Astrocyte of the hippocampus (primary cell): ENCODE results near the gene HS1BP3.

Experiments
- DNase-seq: peaks from one replicate; pipeline ENCODE4 v3.0.0; 2011; ENCODE audit warnings: low read depth, low spot score

HS1BP3 gene

GRCh38 chr2:20600756-20601325 is 50.1 kb downstream of the HS1BP3 start:
- peak; percentile 44 for DNase-seq

DNA sequence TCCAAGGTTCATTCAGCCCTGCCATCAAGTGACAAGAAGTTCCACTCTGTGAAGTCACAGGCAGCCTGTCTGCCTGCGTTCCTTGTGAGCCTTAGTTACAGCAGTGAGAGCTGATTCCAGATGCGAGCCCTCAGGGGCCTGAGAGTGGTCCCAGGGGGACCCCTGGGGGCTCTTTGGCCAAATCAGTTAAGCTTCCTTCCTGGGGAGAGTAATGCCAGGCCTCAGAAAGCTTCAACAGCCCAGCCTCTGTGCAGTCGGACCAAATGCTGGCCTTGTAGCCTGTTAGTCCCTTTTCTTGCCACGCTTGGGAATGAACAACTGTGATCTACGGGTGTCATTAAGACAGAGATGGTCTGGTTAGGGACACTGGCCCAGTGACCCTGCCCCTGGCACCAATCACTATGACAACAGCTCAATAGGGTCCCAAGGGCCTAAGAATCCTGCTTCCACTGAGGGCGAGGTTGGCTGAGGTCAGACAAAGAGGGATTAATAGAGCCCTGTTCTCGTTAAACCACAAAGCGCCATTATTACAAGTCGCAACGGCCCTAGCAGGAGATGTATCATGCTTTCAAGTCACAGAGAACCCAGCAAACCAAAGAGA is 50.9 kb downstream of the HS1BP3 start:
- no peak for DNase-seq

DNA sequence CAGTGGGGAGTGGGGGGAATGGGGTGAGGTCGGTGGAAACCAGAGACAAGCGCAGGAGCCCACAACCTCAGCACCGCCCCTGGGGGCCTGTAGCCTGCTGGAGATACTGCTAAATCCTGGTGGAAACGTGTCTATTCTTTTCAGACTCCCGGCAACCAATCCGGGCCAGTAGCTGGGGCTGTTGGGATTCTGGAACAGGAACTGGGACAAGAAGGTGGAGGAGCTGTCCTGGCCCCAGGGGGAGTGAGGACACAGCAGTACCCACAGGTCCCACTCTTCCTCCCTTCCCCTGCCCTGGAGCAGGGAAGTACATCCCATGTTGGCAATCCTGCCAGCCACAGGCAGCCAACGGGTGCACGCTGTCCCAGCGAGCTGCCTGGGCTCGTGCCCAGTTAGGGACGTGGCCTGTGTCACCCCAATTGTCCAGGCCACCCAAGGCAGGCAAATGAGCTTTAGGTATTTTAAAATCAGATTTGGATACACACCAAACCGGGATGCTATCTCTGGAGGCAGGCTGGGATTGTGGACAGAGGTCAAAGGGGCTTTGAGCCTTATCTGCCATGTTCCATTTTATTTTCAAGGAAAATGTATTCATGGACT is 51.8 kb downstream of the HS1BP3 start:
- DNase-seq = no peak

DNA sequence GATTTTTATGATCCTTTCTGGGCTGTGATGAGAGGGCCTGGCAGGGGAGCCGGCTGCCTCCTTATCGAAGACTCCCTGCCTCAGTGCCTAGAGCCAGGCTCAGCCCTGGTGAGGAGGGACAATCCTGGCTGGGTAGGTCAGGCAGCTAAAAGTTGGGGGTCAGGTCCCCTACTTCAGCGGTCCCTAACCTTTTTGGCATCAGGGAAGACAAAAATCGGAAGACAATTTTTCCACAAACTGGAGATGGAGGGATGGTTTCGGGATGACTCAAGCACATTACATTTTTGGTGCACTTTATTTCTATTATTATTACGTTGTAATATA is 53.1 kb downstream of the HS1BP3 start:
- no peak for DNase-seq

GRCh38 chr2:20596973-20597859 is 53.7 kb downstream of the HS1BP3 start:
- no peak for DNase-seq

DNA sequence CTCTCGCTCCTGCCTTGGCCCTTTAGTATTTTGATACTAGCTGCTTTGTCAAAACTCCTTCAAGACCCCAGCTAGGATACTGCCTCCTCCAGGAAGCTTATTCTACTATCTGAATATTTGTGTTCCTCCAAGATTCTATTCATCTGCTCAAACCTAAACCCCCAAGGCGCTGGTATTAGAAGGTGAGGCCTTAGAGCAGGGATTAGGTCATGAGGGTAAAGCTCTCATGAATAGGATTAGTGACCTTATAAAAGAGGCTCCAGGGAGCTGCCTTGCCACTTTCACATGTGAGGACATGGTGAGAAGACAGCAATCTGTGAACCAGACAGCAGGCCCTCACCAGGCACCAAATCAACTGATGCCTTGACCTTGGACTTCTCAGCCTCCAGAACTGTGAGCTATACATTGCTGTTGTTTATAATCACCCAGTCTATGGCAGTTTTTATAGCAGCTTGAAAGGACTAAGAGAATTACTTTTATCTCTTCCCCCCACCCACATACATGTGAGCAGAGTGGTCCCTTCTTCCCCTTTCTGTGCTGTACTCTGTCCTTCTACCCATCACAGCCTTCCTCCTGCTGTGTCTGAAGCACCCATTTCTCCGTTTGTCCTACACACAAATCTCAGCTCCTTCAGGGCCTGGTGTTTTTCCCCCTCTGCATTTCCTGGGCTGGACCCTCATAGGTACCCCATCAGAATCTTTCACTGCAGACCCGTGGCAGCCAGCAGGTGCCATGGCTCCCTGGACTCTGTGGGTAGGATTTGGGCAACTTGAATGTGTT is 54.5 kb downstream of the HS1BP3 start:
- no peak for DNase-seq

GRCh38 chr2:20595439-20596192 is 55.3 kb downstream of the HS1BP3 start:
- DNase-seq = peak; percentile 78

GRCh38 chr2:20594957-20595356 is 55.9 kb downstream of the HS1BP3 start:
- no peak for DNase-seq

DNA sequence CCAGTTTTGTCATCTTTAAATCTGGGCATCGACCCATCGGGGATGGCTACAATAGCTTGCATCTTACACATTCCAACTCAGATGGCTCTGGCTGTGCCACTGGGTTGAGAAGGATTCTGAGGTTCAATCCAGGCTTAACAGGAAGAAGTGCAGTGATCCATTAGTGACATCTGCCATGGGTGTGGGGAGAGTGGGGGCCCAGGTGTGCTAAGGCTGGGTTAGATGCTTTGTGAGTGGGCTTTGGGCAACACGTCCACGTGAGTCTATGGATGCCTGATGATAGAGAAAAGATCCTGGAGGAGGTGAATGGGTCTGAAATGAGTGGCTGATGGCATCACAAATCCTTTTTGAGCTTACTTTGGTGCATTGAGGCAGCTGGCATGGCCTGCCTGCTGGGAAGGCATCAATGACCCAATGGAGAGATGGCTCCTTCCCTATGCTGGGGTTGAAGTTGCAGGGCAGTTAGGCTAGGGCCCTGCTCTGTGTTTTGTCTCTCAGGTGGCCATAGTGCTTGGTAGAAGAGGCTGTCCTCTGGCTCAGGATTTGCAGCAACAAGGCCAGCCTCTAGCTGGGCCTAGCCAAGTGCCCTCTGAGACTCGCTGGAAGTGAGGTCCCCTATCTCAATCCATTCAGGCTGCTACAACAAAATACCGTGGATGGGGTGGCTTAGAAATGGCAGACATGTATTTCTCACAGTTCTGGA is 56.7 kb downstream of the HS1BP3 start:
- DNase-seq = no peak

DNA sequence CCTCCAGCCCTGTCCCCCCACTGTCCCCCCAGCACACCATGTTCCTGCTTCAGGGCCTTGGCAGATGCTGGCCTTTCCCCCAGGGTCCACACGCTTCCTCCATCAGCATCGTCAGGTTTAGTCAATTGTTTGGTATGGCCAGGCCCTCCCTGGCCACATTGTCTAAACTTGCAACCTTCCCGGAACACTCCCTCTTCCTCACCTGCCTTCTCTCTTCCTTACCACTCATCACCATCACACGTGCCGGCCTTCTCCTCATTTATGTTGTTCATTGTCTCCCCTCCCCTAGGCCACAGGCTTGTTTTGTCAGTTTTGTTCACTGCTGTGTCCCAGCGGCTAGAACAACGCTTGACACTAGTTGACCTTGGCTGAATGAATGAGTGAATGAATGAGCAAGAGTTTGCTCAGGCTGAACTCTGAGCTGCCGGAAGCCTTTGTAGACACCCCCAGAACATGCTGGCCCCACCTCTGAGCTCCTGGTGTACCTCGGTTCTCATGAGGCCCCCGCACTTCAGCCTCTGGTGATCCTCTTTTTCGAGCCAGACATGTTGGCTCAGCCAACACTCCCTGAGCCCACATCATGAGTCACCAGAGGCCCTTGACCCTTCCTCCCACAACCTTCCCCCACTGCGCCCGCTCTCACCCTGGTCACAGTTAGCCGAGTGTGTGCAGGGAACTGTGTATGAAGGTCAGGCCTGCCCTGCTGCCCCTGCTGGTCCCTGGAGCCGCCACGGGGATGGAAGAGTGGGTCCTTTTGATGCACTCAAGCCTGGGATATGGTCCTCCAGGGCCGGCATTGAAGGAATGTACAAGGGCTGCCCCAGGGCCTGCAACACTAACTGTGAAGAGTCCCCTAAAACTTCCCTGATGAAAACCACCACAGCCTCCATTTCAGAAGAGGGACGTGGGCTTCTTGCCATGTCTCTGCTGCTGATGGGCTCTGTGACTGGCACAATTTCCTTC is 57.5 kb downstream of the HS1BP3 start:
- peak; percentile 82 for DNase-seq

DNA sequence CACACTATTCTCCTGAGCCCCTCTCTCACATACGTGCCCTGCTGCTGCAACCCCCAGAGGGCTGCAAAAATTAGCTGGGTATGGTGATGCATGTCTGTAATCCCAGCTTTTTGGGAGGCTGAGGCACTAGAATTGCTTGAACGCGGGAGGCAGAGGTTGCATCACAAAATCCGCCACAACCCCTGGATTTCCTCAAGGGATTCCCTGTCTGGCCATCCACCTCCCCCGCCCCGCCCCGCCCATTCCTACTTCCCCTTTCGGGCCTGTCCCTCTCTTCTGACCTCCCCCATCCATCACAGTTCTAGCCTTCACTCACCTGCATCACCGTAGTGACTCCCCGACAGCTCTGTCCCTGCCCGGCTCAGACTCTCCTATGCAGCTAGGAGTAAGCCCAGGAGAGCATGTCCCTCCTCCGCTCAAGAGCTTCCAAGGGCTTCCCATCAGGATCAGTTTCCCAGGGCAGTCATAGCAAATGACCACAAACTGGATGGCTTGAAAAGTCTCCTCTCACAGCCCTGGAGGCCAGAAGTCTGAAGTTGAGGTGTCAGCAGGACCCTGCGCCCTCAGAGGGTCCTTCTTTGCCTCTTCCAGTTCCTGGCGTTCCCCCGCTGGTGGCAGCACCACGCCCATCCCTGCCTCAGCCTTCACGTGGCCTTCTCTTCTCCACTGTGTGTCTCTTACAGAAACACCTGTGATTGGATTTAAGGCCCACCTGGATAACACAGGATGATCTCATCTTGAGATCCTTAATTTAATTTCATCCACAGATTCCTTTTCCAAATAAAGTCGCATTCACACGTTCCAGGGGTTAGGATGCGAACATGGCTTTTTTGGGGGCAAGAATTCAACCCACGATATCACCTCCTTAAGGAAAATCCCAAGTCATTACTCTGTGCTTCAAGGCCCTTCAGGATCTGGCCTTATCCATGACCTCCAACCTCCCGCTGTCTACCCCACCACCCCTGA is 58.5 kb downstream of the HS1BP3 start:
- no peak for DNase-seq

DNA sequence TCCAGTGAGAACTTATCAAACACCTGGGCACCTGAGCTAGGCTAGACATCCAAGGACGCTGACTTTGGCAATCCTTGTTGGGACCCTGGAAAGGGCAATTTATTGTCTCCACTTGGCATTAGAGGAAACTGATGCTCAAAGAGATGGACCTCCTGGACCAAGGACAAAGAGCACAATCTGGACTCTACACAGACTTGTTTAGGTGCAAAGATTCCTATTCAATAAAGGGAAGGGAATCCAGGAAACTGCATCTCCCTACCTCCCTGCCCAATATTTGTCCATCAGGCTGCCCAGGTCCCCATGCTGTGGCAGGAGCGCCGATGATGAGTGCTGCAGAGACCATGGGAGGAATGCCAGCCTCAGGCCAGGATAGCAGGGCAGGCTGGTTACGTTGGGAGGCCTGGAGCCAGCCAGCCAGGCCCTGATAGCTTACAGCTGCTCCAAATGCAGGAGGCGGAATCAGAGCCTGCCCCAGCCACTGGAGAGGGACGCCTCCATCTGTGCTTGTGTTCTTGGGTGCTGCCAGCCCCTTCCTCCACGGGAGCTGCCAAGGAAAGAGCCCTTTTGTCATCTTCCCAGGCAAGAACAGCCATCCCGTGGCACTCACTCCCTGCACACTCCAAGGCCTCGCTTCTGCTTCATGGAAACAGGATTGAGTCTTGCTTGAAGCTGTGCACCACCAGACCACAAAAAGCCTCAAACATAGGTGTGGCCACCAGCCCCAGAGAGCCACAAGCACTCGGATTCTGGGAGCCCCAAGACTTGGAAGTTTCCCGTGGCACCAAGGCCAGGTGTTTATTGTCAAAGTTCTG is 60.0 kb downstream of the HS1BP3 start:
- DNase-seq = no peak

- no peak for DNase-seq
Measured at GRCh38 chr2:20589975-20590703, 60.8 kb downstream of the HS1BP3 start.

- DNase-seq = no peak
Measured at GRCh38 chr2:20588918-20589871, 61.7 kb downstream of the HS1BP3 start.
